ENCODE data around the gene ICA1. TPM values are rescaled to one million over a fixed set of nuclear protein-coding genes. Genes with fewer than 3 reads are reported as not detected.

The ICA1 gene
- total and polyA plus RNA-seq, 2 of the 4 experiments (the other 2 are of a cell fraction): not detected

DNA sequence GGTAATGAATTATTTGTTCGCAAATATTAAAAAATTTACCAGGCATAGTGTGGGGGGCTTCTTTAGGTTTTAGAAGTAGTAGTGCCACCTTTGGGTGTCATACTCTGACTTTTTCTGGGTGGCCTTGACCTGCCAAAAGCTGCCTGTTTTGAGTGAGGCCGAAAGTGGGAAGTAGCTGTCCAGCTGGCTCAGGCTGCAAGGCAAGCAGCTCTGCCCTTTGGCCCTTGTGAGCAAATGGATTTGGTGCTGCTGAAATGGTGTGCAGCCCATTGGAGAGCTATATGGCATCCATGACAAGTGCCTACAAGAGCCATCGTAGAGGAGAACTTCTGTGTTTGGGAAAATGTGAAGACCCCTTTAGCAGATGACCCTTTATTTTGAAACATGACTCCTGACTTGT lies 20.2 kb upstream of the ICA1 start:
- no peak overlapping the region for H3K4me2 ChIP-seq (ENCODE audit: low read depth, low read length)
- H3K9ac ChIP-seq (ENCODE audit: low read depth, low read length): no peak overlapping the region
- H4K20me1 ChIP-seq (ENCODE audit: insufficient read depth, low read length): no peaks in the 10 kb centered on the region
- H2BK120ac ChIP-seq (ENCODE audit: low read depth, low read length): no peak overlapping the region
- H2BK15ac ChIP-seq (ENCODE audit: low read depth, low read length): no peak overlapping the region
- no peak overlapping the region for H2BK5ac ChIP-seq (ENCODE audit: low read depth, low read length, poor library complexity, severe bottlenecking)
- dilution Hi-C loops (cut with HindIII; ENCODE audit: low sequenced_read_pairs, unreplicated experiment): no loop called here
- H3K23ac ChIP-seq (ENCODE audit: low read depth, low read length): no peak overlapping the region
- CTCF ChIA-PET: no interaction called here
- ATAC-seq (ENCODE audit: low read depth) (no peak), DNase-seq (no peak)
- no peak overlapping the region for H3K27ac ChIP-seq (ENCODE audit: insufficient read depth, low read length)
- no peaks in the 10 kb centered on the region for H3K4me1 ChIP-seq (ENCODE audit: control insufficient read depth, insufficient read depth, low read length)
- in situ Hi-C loops (cut with MboI; ENCODE audit: low sequenced_read_pairs): no loop called here
- H3K18ac ChIP-seq (ENCODE audit: low read depth, low read length): no peak overlapping the region
- no peaks in the 10 kb centered on the region for H3K79me1 ChIP-seq (ENCODE audit: low read depth in 1 of 2, low read length in 2 of 2)
- TF ChIP-seq MAZ (IDR thresholded peaks at IDR 0.05; ENCODE audit: borderline replicate concordance, low read depth, low read length) (no peak), MXI1 (IDR thresholded peaks at IDR 0.05; ENCODE audit: borderline replicate concordance, low read depth, low read length) (no peak), RCOR1 (IDR thresholded peaks at IDR 0.05; ENCODE audit: insufficient replicate concordance, low read length) (no peak), SMC3 (IDR thresholded peaks at IDR 0.05; ENCODE audit: low read depth, low read length) (no peak), RFX5 (IDR thresholded peaks at IDR 0.05; ENCODE audit: low read depth, low read length) (no peak), CEBPB (IDR thresholded peaks at IDR 0.05; ENCODE audit: low read depth, low read length) (no peak), MAFK (IDR thresholded peaks at IDR 0.05; ENCODE audit: low read depth, low read length) (no peak), BHLHE40 (IDR thresholded peaks at IDR 0.05; ENCODE audit: low read depth, low read length) (no peak), CHD1 (IDR thresholded peaks at IDR 0.05; ENCODE audit: low read depth, low read length) (no peak), FOS (IDR thresholded peaks at IDR 0.05; ENCODE audit: low read depth, low read length) (no peak), NFE2L2 (IDR thresholded peaks at IDR 0.05; ENCODE audit: low read depth, low read length) (no peak), POLR2A (IDR thresholded peaks at IDR 0.05; ENCODE audit: low read depth, low read length) (no peak), RAD21 (IDR thresholded peaks at IDR 0.05; ENCODE audit: low read length) (no peak)
- TF ChIP-seq, protein P1, sequence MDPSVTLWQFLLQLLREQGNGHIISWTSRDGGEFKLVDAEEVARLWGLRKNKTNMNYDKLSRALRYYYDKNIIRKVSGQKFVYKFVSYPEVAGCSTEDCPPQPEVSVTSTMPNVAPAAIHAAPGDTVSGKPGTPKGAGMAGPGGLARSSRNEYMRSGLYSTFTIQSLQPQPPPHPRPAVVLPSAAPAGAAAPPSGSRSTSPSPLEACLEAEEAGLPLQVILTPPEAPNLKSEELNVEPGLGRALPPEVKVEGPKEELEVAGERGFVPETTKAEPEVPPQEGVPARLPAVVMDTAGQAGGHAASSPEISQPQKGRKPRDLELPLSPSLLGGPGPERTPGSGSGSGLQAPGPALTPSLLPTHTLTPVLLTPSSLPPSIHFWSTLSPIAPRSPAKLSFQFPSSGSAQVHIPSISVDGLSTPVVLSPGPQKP (IDR thresholded peaks at IDR 0.05; ENCODE audit: borderline replicate concordance, low read depth, low read length): no peak
- TF ChIP-seq, protein P2, sequence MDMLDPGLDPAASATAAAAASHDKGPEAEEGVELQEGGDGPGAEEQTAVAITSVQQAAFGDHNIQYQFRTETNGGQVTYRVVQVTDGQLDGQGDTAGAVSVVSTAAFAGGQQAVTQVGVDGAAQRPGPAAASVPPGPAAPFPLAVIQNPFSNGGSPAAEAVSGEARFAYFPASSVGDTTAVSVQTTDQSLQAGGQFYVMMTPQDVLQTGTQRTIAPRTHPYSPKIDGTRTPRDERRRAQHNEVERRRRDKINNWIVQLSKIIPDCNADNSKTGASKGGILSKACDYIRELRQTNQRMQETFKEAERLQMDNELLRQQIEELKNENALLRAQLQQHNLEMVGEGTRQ (IDR thresholded peaks at IDR 0.05; ENCODE audit: low read depth, low read length): no peak
- TF ChIP-seq, protein P3, sequence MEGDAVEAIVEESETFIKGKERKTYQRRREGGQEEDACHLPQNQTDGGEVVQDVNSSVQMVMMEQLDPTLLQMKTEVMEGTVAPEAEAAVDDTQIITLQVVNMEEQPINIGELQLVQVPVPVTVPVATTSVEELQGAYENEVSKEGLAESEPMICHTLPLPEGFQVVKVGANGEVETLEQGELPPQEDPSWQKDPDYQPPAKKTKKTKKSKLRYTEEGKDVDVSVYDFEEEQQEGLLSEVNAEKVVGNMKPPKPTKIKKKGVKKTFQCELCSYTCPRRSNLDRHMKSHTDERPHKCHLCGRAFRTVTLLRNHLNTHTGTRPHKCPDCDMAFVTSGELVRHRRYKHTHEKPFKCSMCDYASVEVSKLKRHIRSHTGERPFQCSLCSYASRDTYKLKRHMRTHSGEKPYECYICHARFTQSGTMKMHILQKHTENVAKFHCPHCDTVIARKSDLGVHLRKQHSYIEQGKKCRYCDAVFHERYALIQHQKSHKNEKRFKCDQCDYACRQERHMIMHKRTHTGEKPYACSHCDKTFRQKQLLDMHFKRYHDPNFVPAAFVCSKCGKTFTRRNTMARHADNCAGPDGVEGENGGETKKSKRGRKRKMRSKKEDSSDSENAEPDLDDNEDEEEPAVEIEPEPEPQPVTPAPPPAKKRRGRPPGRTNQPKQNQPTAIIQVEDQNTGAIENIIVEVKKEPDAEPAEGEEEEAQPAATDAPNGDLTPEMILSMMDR (conservative IDR thresholded peaks at IDR 0.05; ENCODE audit: low read depth, low read length): no peak
- intact Hi-C loops (cut with micrococcal nuclease): no loop called here
- no peak overlapping the region for H2AFZ ChIP-seq (replicated peaks; ENCODE audit: low read length, poor library complexity)
- no peak overlapping the region for H3K4me3 ChIP-seq (ENCODE audit: insufficient read depth, low read depth, low read length)
- H3K9me1 ChIP-seq (ENCODE audit: insufficient read depth, low read length): no peaks in the 10 kb centered on the region
- H3K27me3 ChIP-seq (ENCODE audit: control insufficient read depth, insufficient read depth, low read length): no peaks in the 10 kb centered on the region
- no peak overlapping the region for H4K5ac ChIP-seq (ENCODE audit: low read depth, low read length)
- no peak overlapping the region for H4K8ac ChIP-seq (ENCODE audit: low read depth in 2 of 2, low read length in 2 of 2)
- no peak overlapping the region for H2AK5ac ChIP-seq (ENCODE audit: low read depth, low read length)
- H3K4ac ChIP-seq (ENCODE audit: low read depth, low read length): no peak overlapping the region
- POLR2A ChIA-PET (ENCODE audit: unreplicated experiment): no interaction called here
- no peaks in the 10 kb centered on the region; the same call in 1 of the 2 replicates for H3K9me3 ChIP-seq (ENCODE audit: control insufficient read depth, insufficient read depth, low read length)
- H3K14ac ChIP-seq (replicated peaks; ENCODE audit: low read depth, low read length): no peak overlapping the region
- no TSS peak for BruUV-seq (replicated peaks)
- no peak overlapping the region for H2AK9ac ChIP-seq (replicated peaks; ENCODE audit: low read depth, low read length, poor library complexity)
- H3K56ac ChIP-seq (ENCODE audit: extremely low read depth, insufficient read depth, low read length): no peak overlapping the region
- H4K91ac ChIP-seq (ENCODE audit: insufficient read depth, low read depth, low read length): no peak overlapping the region
- no peak overlapping the region for H2BK20ac ChIP-seq (ENCODE audit: low read depth, low read length)
- H3K36me3 ChIP-seq (ENCODE audit: control insufficient read depth, insufficient read depth, low read length): no peaks in the 10 kb centered on the region
- no CpG with 5 or more reads among the region's 3 CpGs for WGBS, 2 experiments (ENCODE audit: extremely low coverage in 2 of 2, insufficient read length in 1 of 2)

All from IMR-90 (cell line).